SU-DHL-6 (cell line): ENCODE measurements around the gene SPDYE16.
"Not testable (repeated sequence)": the region's sequence is repeated elsewhere in the genome, so short reads cannot be mapped to it uniquely, and the experiment has no call there.

Experiments used
- CTCF ChIP-seq: fragments of 200-600 bp; sonication (generic); IDR thresholded peaks from one replicate; pipeline ENCODE4 v1.5.1; 2017; ENCODE audit warnings: antibody characterized with exemption, mild to moderate bottlenecking, low read length, moderate library complexity; ENCODE audit not compliant: insufficient read depth, poor library complexity, severe bottlenecking
- EZH2phosphoT487 ChIP-seq: fragments of 200-600 bp; sonication (generic), shearing (Covaris generic); conservative IDR thresholded peaks from 2 replicates; pipeline ENCODE4 v1.6.1; 2018; ENCODE audit warnings: mild to moderate bottlenecking, antibody characterized with exemption, low read length, moderate library complexity, mixed read lengths

- TF ChIP-seq CTCF, EZH2phosphoT487: not testable (repeated sequence)
Observed at GRCh38 chr7:76498583-76499200, 44.4 kb downstream of the SPDYE16 start.
